HG03108 (cell line): Measurements from ENCODE around the gene VAC14.

Experiments used
- ATAC-seq: cut with Tn5 transposase; IDR thresholded peaks from one replicate; pipeline ENCODE4 v1.9.1; 2021; ENCODE audit warnings: moderate library complexity; ENCODE audit not compliant: unreplicated experiment

The VAC14 gene

DNA sequence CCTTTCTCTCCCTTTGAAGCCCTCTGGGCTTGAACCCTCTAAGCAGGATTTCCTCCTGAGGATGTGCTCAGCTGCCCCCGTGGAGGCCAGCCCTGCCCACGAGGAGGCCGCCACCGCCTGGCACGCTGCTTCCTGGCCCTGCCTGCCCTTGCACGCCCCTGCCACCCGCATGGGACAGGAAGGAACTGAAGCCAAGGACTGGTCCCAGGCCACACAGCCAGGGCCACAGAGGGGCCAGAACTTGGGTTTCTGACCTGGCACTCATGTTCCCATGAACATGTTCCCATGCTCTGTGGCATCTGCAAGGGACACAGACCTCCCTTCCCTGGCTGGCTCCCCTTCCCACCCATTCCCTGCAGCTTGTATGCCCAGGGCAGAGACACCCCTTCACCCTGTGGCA, 91.0 kb downstream of the VAC14 start:
- ATAC-seq = no peak

DNA sequence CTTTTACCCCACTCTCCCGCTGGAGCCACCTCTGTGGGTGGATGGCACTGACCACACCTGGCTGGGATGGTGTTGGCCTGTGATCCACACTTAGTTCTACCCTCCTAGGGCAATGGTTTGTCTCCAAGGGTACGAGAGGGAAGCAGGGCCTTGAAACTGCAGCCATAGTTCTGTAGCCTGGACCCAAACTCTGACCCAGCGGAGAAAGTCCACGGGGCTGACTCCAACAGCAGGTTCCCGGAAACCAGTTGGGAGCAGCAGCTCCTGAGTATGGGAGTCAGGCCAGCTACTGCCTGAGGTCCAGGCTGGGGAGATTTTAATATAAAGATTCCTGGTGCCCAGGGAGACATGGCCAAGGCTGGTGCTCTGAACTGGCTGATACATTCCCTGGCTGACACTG, 91.5 kb downstream of the VAC14 start:
- ATAC-seq = no peak

DNA sequence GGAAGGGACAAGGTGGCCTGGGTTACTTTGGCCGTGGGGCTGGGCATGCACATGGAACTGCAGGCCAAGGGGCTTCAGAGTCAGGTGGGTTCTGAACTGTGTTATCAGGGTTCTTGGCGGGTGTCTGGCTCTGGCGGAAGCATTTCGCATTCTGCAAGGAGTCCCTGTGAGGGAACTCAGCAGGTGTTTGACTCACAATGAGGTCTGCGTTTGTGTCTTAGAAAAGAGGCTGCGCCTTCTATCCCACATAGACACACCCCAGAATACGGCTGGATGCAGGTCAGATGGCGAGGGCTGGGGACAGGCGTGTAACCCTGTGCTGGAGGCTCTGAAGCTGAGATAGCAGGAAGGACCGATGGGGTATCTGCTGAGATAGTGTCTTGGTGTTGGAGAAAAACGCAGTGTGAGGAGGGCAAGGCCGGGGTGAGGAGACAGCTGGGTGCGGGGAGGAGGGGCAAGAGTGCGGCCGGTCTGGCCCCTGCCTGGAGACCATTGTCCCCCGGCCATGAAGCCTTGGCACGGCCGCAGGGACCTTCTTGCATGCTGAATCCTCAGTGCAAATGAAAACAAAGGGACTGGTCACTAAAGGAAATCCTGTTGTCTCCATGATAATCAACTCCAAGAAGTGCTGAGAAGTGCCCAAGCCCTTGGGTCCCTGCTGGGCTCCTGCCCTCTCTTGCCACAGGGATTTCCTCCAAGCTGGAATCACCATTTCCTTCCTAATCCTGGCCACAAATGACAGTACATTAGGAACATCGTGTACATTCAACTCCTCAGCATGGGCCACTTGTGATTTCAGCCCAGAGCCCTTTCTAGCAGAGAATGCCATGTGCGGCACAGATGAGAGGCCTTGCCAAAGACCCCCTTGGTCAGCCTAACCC, 92.4 kb downstream of the VAC14 start:
- no peak for ATAC-seq

DNA sequence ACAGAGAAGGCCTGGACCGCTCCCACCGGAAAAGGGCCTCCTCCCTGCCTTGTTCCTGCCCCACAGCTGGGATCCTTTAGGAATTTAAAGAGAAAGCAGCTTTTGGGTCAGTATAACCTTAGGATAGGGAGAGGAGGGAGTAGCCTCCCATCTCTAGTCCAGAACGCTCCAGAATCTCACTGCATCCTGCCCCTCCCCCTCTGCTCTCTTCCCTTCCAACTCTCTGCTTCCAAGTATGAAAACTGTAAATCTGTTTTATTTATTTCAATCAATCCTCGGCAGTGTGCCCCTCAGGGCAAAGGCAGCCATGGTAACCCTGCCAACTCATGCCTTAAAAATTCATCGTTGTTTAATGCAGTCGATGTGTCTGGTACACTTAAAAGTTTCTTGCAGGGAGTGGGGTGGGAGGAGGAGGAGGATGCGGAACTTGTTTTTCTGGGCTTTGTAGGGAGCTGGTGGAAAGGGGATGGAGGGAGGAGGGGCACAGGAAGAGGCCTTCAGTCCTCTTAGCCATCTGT, 94.0 kb downstream of the VAC14 start:
- no peak for ATAC-seq

DNA sequence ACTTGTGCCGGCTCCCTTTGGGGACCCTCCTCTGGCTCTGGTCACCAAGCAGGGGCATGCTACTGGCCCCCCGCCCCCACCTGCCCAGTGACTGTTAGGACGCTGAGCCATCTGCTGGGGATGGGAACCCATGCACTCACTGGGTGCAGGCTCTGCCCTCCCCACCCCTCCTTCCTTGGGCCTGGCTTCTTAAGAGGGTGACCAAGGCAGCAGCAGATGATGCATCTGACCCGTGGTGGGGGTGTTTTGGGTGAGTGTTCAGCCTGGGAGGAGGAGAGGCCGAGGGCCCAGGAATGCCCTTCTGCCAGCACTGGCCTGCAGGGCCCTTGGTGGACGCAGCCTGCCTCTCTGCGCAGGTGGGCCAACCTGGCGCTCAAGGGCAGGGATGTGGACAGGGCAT, 95.9 kb downstream of the VAC14 start:
- ATAC-seq = no peak

DNA sequence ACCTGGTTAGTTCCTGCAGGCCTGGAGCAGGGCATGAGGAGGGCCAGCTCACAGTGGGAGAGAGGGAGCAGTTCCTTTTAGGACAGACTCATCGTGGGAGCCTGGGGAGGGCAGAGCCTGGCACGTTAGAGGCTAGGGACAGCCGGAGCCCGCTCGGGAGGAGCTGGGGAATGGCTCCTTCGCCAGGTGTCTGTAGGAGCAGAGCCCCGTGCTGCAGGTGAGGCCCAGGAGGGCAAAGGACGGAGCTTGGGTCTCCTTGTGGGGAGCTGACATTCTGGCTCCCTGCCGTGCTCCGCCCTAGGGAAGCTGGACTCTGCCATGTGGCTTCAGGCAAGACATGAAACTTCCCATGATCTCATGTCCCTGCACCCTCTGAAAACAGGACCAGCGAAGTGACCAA, 96.4 kb downstream of the VAC14 start:
- no peak for ATAC-seq

DNA sequence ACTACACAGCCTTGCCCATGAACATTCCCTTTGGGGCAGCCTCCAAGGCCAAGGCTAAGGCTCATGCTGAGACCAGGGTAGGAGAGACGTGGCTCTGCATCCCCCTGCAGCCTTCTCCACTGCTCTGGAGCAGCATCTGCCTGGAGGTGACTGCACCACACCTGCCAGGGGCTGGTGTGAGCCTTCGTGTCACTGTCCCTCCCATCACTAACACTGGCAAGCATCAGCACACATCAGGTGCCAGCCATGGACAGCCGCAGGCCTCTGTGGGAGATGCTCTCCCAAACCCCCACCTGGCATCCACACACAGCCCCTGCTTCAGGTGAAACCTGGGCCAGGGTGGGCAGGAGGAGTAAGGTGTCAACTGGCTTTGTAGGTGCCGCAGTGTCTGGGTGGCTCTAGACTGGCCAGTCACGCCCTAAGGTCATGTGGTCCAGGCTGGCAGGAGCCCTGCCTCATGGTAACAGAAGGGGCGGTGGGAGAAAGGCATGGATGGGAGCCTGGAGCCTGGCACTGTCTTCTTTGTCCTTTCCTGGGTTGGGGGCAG, 97.0 kb downstream of the VAC14 start:
- ATAC-seq = no peak

DNA sequence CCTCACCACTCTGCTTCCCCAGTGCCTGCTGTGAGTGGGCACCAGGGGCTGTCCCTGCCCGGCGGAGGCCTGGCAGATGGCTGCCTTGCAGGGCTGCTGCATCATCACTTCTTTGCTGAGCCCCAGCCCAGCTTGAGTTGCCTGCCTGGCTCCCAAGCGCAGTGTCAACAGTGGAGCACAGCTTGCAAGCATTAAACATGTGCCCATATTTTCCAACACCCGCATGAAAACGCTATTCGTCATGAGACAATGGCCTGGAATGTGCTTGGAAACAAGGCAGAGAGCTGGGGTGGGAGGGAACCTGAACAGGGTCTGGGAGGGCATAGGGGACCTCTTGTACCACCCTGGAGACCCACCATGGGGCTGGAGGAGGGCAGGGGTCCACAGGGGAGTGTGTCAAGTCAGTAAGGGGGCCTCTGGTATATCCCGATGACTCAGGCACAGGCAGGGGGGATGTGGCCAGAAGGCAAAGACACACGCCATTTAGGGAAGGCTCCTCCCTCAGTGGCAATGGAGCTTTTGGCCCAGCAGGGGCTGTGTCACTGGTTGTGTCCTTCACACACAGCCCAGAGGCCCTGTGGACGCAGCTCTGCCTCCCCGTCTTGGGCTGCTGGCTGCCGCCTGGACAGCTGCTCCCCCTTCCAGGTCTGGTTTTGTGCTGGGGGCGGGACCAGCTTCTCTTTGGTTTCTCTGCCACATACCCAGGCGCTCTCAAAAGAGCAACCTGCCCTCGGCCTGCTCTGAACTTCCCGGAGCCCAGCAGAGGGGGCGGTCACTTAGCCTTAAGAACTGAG, 97.7 kb downstream of the VAC14 start:
- ATAC-seq = no peak

DNA sequence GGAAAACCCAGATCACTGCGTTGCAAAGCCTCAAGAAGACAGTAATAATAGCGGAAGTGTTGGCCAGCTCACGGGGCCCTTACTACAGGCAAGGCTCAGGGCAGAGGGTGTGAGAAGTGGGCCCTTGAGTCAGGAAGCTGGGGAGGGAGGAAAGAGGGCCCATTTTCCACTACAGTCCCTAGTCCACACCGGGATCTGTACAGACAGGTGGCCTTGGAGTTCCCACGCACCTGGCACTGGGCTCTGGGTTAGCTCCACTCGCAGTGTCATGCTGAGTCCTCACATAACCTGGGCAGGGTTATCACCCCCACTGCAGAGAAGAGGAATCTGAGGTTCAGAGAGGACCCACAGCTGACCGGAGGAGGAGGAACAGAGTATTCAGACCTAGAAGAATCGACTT, 98.3 kb downstream of the VAC14 start:
- no peak for ATAC-seq

DNA sequence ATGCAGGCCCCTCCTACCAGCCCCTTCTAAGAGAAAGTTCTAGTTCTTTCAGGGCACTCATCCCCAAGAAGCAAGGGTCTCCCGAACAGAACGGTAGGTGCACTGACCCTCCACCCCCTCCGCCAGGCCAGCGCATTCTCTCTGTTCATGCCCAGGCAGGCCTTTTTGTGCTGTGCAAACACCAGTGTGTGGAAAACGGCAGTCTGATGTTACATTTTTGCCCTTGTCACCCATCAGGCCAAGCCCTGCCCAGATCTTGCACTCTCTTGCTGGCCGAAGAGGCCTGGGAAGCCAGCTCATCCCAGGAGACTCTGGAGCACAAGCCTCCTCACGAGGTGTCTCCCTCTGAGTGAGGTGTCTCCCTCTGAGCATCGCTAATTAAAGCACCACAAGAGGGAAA, 99.0 kb downstream of the VAC14 start:
- no peak for ATAC-seq

DNA sequence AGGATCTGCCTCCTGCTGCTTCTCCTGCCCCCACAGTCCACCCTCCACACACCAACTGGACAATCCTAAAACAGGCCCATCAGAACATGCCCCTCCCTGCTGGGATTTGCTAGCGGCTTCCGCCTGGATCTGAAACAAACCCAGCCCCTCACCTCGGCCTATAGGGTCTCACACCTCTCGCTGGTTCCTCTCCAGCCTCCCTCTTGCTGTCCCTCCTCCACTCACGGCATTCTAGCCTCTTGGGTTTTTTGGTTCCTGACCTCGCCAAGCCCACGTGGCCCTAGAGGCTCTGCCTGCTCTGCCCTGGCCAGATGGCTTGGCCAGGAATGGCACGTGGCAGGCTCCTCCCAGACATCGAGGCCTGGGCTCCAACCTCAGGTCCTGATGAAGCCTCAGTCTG, 99.4 kb downstream of the VAC14 start:
- ATAC-seq = no peak

DNA sequence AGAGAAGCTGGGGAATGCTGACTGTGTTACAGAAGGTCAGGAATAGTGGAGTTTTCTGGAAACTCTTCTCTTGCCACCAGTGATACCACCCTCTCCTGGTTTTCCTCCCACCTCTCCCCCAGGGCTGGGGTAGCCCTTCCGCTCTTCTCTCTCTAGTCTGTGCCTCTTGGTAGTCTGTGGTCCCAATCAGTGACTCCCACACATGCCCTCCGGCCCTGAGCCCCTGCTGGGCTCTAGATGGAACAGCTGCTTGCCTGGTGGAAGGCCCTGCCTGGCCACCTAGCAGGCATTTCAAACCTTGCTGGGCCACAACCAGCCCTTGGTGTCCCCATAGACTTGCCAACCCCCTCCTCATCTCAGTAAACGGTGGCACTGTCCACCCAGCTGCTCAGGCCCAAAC, 99.9 kb downstream of the VAC14 start:
- ATAC-seq = no peak

DNA sequence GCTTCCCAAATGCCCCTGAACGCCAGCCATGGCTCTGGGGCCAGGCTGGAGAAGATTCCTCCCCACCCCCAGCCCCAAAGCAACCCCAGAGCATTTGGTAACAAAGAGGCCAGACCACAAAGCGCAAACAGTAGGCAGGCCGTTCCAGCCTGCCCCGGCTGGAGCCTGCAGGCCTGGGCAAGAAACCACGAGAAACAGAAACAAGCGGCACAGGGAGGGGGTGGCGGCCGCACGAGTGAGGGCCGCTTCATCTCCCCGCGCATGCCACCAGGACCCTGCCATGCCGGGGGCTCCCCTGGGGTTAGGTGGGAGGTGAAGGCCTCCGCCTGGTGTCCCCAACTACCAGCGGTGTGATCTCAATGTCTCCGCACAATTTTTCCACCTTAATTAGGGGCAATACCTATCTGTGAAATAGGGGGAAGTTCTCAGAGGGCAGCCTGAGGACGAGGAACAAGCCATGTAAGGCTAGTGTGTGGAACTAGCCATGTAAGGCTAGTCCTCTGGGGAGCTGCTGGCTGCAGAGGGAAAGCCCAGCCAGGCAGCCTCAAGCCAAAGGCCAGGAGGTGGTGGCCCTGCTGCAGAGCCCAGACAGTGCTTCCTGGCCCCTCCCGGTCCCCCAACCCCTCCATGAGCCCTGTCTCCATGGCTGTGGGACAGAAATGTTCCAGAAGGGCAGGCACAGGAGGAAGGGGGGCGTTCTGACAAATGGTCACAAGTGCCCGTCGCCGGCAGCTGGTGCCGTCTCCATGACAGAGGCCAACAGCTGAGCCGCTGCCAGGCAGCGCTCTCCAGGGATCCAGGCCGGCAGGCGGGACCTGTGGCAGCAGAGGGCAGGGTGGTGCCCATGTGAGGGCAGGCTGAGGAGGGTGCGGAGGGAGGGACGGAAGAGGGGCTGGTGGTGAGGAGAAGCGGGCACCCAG, 100.6 kb downstream of the VAC14 start:
- no peak for ATAC-seq

DNA sequence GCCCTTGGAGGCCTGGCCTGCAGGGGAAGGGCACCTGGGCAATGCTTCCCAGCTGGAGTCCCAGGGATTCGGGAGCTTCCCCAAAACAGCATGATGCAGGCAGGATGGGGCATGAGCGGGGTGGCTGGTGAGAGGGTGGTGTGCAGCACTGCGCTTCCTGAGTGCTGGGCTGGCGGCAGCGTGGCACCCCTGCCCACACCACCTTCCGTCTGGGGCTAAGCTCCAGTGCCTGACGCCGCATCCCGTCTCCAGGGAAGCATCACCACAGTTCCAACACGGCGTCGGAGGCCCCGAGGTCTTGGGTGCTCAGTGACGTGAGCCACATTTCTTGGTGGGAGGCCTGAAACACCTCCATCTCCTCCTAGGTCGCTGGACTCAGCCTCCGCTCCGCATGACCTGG, 101.3 kb downstream of the VAC14 start:
- no peak for ATAC-seq

DNA sequence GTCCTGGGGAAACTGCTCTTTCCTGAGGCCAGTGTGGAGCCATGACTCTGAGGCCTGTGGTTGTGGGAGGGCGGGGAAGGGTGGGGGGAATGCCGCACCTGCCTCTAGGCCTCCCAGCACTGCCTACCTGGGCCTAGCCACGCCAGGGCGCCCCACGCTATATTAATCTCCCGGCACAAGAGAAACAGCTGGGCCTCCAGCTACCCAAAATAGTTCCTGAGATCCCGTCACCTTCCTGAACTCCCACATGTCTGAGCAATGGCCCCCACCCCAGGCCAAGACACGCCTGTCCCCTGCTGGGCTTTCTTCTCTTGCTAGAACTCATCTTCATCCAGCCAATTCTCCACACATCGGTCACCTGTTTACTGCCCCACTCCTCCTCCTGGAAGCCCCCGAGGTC, 102.1 kb downstream of the VAC14 start:
- no peak for ATAC-seq

DNA sequence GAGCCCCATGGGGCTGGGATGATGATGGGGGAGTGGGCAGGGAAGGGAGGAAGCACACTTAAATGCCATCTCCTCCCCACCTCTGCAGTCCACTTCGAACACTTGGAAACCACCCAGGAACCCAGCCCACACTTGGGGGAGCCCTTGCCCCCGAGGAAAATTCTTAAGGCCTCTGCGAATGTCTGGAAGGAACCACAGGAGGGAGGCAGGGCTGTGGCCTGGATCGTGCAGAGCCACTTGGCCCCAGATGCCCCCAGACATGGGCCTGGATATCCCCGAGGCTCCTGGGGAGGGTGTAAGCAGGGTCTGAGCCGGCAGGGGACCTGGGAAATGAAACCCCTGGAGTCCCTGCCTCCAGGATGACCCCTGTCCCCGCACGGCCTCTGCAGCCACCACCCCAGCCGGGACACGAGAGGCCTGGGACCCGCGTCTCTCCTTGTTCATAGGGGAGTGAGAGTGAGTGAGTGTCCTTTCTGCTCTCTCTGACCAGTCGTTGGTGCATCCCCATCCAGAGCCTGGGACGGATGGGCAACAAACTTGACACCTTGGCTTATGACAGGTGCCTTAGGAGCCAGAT, 103.3 kb downstream of the VAC14 start:
- no peak for ATAC-seq

DNA sequence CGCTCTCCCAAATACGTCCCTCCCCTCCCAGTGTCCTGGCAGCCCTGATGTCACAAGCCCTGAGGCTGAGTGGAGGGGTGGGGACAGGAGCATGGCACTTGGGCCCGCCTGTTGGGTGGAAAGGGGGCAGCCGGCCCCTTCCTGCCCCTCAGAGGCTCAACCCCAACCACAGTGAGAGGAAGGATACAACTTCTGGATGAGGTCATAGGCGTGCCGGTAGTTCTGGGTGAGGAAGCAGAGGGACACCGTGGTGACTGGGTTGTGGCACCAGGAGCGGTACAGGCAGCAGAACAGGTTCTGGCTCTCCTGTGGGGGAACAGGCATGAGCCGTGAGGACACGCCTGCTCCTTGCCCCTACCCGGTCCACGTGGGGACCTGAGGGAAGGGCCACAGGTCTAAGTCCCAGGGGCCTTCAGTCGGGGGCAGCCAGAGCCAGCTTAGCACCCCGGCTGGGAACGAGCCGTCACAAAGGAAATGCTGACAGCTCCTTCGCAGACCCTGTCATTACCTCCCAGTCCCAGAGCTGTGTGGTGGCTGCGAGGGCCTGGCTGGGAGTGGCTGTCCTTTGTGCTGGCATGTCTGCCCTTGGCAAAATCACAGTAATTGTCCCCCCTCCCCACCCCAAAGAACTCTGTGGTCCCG, 103.9 kb downstream of the VAC14 start:
- no peak for ATAC-seq

DNA sequence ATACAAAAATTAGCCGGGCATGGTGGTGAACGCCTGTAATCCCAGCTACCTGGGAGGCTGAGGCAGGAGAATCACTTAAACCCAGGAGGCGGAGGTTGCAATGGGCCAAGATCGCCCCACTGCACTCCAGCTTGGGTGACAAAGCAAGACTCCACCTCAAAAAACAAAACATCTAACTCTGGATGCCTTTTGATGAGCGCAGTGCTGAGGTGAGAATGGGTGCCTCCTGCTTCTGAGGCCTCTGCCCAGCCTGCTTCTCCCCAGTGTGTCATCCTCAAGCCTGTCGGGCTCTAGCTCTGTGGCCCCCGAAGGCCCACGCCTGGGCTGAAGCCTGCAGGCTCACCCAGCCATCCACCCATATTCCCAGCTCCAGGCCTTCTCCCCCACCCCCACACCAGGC, 104.6 kb downstream of the VAC14 start:
- ATAC-seq = no peak

DNA sequence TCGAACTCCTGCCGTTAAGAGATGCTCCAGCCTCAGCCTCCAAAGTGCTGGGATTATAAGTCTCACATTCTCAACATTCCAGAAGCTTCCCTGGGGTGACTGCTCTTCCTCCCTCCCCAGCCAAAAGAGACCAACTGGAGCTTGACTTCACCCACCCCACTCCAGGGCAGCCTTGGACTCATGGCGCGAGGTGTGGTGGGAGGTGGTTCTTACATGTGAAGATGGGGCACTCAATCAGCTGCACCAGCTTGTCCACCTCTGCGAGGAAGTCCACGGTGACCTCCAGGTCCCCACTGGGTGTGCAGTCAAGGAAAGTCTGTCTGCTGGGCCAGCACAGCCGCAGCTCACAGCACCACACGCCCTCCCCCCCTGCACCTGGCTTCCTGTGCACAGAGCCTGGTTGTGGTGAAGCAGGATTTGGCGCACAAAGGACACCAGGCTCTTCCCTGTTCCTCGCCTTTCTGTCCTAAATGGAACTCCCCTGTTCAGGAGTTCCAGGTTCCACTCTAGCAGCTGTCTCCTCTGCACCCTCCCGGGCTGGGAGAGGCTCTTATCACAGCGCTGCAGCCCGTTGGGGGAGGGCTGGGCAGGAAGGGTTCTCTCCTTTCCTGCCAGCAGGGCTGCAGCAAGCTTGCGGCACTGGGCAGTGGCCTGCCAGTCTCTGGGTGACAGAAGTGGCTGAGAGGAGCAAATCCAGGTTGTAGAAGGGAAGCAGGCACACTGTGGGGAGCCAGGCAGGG, 105.5 kb downstream of the VAC14 start:
- no peak for ATAC-seq
